GM18498 (cell line): ENCODE measurements around the gene NECTIN1.
A peak's percentile ranks its signal among the peaks of the same experiment; 100 is the strongest.

Experiments used
- ATAC-seq: cut with Tn5 transposase; IDR thresholded peaks from one replicate; pipeline ENCODE4 v1.9.1; 2021; ENCODE audit warnings: mild to moderate bottlenecking, moderate library complexity; ENCODE audit not compliant: unreplicated experiment

The NECTIN1 gene

DNA sequence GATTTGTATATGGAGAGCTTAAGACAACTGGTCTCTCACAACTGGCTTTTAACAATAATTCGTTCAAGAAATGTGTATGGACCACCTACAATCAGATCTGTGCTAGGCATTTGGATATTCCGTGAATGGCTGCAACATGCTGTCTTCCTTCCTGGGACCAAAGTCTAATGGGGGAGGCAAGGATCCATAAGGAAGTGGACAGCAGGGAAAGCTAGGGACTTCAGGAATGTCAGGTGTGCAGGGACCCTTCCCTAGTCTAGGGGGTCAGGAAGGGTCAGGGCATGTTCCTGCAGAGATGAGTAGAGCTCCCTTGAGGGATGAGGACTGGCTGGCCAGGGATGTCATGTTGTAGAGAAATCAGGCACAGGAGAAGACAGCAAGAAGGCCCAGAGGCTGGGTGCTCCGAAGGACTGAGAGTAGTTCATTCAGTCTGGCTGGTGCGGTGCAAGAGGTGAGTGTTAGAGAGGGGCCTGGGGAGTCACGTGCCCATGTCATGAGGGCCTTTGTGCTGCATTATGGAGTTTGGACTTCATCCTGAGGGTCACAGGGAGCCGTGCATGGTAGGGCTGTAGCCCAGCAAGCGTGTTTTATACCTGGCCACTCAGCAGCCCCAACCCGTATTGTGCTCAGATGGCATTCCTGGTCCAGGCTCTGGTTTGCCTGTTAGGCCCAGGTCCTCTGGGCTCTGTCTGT is 8.5 kb upstream of the NECTIN1 start:
- ATAC-seq, result no peak

DNA sequence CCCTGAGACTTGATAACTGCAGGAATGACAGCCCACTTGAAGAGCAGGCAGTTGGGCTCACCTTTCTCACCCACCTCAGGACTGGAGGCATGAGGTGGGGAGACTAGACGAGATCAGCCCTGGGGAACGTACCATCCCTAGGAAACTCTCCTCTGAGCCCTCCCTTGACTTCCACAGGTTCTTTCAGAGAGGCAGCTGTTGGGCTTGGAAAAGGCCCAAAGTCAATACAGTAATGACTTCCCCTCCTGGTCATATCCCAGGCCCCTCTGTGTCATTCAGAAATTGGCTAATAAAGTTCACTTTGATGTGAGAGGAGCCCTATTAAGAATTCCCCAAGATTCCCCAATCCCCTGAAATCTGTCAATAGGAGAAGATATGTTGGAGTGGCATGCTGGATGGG is 5.8 kb upstream of the NECTIN1 start:
- ATAC-seq, result no peak

DNA sequence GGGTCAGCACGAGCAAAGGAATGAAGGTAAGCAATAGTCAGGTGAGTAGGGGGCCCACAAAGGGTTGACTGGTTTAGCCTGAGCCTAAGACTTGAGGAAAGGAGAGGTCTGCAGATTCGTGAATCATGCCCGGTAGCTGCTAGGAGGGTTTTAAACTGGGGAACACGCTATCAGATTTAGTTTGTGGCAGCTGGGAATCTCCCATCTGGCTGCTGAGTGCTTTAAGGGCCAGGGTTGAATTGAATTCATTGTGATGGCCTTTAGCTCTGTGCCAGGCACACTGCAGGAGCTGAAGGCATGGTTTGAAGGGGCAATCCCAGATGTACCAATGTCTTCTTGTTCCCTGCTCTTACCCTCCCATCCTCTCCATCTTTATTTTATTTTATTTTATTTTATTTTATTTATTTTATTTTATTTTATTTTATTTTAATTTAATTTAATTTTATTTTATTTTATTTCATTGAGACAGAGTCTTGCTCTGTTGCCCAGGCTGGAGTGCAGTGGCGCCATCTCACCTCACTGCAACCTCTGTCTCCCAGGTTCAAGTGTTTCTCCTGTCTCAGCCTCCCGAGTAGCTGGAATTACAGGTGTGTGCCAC is 1.9 kb upstream of the NECTIN1 start:
- ATAC-seq, result no peak

DNA sequence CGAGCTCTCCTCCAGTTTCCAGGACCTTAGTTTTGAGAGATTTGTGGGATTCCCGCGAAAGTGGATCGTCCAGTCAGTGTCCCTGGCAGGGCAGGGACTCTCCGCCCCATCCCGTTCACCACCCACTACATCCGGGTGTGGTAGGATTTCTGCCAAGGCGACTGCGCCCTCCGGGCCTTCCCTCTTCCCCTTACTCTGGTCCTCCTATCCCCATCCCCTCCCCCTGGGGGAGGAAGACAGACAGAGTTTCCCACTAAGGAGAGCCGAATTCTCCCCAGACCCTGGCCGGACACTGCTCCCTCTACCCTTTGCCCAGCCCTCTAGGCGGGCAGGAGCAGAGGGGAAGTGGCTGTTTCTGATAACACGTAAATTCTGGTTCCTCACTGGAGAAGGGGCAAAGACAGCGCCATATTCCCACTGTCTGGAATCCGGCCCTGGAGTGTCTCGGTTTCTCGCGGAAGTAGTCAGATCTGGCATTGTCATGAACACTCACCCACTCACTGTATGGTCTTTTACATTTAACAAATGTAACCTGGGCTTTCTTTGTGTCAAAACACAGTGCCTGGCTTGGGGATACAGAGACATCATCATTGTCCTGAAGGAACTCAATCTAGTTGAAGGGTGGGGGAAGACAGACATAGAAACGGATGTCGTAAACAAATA is 1.1 kb upstream of the NECTIN1 start:
- no peak for ATAC-seq

DNA sequence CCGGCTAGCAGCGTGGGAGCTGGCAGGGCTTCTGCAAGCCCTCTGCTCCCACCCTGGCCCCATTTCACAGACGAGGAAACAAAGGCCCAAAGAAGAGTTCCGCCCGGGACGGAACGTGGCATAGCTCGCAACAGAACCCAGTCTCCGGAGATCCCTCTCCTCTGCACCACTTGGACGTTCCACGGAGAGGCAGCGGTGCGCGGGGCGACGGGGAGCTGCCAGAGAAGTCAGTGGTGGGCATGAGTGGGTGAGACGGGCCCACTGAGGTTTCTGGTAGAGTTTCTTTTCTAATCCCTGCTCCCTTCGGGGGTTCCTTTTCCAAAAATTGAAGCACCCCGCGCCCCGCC is 554 bp upstream of the NECTIN1 start:
- ATAC-seq, result peak; percentile 25

DNA sequence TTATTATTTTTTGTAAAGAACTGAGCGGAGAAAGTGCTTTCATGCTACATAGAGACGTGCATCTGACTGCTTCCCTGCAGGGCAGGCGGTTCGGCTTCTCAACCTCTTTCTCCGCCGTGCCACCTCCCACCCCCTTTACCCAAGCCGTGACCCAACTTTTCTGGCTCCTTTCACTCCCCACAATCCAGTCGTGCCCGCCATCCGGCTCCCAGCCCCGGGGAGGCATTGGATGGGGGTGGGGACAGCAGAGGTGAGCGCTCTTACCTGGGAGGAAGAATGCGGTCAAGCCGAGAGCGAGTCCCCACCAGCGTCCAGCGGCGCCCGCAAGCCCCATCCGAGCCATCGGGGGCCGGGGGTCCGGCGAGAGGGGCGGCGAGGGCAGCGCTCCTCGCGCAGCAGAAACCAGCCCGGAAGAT is 781 bp downstream of the NECTIN1 start:
- ATAC-seq, result no peak

DNA sequence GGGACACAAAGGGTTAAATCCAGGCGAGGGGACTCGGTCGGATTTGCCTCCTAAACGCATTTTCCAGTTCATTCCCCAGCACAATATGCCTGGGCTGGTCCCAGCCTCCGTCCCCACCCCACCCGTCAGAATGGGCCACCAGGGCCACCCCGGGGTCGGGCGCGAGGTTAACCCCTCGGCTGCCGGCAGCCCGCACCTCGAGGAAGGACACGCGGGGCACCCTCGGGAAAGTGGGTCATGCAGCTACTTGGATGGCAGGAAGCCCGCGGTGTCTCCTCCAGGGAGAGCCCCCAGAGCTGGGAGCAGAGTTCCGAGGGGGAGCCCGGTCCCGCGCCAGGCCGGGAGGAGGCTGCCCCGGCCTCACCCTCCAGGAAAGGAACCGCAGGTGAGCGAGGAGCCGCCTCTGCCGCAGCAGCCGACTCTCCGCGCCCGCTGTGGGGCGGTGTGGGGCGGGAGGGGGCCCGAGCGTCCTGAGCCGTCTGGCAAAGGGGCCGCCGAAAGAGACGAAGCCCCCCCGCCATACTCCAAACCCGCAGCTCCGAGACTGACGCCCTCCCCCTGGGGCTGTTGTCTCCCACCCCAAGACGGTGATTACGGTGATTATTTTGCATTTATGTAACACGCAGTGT is 1.4 kb downstream of the NECTIN1 start:
- no peak for ATAC-seq

DNA sequence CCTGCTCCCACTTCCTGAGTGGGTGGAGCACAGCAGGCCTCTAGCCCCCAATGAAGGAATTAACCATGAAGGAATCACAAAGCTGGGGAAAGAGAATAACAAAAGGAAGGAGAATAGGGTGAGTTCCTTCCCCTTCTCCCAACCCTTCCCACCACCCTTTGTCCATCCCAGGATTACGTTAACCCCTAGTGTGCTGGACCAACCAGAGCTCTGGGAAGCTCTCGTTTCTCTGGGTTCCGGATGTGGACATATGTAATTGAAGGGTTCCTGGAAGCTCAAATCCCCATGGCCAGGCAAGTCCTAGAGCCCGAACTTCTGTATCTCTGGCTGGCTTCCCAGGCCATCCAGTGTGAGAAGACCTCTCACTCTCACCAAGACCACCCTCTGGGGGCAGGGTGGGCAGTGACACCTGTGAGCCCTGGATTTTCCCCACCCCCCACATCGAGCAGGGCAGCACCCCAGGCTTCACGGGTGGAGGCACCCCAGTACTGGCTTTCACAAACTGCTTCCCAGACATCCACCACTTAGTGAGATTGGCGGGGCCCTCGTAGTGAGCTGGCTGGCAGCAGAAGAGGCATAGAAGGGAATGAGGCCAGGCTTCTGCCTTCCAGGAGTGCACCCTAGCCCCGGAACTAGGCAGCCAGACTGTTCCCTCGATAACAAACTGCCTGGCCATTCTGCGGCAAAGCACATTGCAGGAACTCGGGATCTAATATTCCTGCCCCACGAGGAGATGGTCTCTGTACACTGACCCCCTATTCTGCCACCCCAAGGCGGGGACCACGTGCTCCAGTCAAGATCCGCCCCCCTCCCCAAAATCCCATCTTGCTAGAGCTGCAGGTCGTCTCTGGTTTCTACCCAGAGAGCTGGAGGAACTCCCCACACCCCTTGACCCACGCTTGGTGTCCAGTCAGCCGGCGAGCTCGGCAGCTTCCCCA is 2.1 kb downstream of the NECTIN1 start:
- no peak for ATAC-seq

DNA sequence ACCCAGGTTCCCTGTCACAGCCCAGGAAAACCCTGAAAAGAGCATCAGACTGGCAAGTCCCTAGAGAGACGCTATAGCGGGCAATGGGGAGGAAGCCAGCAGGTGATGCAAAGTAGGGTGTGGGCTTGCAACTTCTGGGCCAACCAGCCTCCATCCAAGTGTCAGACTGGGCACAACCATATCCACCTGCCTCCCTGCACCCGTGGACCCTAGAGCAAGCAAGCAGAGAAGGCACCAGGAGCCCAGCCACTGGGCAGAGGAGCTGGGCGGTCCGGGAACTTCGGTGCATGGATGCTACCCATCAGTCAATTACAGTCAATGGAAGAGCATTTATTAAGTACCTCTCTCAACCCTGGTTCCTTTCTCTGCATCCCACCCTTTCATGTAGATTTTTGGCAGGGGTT is 2.8 kb downstream of the NECTIN1 start:
- no peak for ATAC-seq

DNA sequence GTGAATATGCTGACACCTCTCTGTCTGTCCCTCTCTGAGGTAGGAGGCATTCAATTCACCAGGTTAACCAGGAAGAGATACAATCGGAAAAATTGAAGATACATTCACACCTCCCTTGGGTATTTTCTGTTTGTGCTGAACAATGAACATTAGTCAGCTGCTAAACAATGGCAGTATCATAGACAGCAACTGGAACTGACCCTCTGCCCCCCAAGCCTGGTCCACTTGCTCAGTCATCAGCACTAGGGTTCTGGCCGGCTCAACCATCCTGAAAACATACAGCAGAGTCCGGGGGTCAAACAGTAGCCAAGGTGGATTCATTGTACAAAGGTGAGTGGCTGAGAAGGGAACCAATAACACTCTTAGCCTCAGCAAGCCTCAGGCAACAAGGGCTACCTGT is 4.0 kb downstream of the NECTIN1 start:
- no peak for ATAC-seq

DNA sequence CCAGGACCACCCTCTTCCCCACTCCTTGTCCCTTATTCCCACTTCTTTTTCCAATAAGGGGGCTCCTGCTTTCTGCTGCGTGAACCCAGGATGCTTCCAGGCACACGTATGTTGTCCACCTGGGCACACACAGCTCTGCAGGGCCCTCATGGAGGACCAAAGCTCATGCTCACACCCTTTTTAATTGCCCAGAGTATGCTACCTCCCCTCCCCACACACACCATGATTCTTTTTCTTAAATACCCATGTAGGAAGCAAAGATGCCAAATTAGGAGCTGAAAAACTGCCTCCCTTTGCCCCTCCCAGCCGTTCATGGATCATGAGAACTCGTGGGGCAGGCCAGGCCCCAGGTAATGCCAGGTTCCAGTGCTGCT is 5.1 kb downstream of the NECTIN1 start:
- no peak for ATAC-seq

DNA sequence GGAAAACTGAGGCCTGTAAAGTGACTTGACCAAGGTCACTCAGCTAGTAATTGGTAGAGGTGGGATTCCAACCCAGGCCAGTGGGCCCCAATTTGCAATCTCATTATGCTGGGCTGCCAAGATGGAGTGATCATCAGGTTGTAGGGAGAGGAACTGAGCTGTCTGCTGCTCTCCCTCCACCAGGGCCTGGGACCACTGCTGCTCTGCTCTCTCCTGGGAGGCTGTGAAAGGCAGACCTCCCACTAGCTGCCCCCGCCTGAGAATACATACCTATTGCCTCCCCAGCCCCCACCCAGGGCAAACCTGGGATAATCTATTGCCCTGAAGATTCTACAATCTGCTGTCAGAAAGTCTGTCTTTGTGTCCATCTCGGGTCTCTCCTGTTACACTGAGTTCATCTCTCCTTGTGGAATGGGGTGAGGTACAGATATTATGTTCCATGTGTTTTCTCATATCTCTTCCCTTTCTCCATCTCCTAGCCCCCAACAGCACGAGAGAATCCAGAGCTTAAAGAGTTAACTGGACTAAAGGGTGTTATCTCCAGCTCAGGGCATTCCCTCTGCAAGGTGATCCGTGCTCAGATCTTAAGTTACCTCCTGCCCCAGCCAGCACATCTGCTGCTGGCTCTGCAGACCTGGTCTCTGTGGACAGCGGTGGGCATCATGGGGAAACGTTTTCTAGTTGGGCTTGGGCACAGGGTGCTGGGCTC is 5.6 kb downstream of the NECTIN1 start:
- no peak for ATAC-seq

DNA sequence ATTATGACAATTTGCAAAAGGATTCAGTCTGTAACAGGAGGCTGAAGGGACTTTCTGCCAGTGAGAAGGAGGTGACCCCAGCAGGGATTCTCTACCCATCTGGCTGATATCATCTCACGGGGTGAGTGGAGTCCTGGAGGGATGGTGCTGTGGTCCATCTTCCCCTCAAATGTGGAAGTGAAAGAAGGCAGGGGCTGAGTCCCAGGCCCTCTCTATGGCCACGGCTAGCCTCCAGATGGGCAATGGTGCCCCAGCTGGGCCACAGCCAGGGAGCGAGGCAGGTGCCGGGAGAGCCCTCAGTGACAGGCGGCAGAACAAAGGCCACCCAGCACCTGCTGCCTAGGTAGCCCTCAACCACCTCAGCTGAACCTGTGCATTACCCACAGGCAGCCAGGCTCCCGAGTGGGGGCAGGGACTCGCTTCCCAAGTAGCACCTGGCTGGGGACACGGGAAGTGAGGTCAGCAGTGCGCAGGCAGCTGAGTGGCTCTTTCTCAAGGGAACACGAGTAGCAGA is 6.7 kb downstream of the NECTIN1 start:
- ATAC-seq, result no peak

DNA sequence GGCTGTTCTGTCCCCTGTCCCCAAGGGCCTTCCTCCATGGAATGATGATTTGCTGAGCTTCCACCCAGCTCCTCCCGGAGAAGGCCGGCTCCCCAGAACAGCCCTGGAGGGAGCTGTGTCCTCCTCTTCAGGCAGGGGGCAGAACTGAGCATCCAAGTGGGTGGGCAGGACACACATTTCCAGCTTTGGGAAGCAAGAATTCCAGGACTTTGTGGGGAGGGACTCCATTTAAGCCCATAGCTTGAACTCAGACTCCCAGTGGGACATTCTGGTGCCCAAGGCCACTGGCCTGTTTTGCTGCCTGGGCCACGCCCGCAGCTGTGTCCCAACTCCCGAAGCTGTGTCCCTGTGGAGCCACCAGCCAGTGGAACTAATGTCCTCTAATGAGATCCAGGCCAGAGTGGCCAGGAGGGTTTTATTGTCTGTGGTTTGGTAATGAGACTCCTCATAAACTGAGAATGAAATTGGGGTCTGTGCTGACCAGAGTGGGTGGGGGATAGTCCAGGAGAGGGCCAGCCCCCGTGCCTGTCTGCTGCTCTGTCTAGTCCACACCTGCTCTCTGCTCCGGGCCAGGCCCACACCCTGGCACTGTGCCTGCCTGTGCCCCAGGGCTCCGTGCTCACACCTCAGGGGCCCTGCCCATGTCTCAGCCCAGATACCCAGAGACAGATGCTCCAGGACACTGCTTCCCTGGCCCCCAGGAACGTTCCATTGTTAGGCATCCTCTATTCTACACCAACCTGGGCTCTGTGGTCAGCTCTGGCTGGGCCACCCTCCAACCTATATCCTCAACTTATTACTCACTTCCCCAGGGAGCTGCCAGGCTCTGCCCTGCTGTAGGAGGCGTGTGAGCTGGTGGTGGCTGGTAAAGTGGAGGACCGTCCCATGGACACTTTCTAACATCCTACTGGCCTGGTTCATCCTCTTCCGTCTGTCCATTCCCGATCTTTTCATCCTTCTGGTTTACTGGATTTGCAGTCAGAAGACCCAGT is 7.6 kb downstream of the NECTIN1 start:
- ATAC-seq, result no peak

DNA sequence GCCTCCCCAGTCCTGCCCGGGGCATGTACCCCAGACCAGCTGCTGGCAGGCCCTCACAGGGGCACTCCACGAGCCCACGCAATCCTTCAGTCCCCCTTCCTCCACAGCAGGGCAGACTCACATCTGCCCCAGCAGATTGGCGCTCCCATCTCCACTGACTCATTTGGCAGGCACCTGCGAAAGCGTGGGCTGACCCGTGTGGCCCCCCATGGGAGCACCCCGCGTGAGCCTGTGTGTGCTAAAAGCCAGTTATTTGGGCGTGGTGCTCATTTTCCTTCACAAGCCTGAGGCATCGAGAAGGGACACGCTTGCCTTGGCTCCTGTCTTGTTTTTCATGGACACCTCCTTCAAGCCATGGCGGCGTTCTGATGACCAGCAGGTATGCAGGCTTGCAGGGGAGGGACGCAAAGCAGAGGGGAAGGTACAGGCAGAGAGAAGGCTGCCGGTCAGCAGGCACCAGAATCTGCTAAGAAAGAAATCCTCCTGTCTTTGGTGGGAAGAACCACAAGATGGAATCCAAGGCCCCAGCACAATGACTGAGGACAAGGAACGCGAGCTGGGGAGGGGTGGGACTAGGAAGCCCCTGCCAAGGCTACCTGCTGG is 8.6 kb downstream of the NECTIN1 start:
- no peak for ATAC-seq

DNA sequence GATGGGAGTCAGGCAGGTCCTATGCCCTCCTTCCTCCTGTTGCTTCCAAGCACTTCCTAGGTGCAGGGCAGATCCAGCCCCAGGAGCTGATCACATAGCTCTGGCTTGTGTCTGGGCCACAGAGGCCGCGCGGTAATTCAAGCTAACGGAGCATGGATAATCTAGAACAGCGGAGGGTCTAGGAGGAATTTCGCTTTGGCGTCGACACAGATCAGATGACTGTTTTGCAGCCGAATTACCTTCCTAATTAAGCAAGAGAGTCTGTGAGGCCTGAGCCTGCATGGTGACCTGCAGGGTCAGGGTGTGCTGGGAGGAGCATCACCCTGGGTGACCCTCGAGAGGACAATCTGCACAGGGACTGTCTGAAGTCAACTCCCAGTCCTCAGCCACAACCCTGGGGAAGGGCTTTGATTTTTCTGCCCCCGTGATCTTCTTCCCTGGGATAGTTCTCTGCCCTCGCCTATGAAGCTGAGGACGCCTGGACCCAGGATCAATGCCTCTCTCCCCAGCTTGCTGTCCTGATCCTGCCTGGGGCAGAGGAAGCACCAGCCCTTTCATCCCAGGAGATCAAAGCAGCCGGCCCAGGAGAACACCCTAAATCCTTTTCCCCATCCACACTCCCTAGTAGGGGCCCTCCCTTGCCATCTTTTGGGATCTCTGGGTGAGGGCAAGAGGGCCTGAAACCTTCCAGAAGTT is 11.0 kb downstream of the NECTIN1 start:
- no peak for ATAC-seq

DNA sequence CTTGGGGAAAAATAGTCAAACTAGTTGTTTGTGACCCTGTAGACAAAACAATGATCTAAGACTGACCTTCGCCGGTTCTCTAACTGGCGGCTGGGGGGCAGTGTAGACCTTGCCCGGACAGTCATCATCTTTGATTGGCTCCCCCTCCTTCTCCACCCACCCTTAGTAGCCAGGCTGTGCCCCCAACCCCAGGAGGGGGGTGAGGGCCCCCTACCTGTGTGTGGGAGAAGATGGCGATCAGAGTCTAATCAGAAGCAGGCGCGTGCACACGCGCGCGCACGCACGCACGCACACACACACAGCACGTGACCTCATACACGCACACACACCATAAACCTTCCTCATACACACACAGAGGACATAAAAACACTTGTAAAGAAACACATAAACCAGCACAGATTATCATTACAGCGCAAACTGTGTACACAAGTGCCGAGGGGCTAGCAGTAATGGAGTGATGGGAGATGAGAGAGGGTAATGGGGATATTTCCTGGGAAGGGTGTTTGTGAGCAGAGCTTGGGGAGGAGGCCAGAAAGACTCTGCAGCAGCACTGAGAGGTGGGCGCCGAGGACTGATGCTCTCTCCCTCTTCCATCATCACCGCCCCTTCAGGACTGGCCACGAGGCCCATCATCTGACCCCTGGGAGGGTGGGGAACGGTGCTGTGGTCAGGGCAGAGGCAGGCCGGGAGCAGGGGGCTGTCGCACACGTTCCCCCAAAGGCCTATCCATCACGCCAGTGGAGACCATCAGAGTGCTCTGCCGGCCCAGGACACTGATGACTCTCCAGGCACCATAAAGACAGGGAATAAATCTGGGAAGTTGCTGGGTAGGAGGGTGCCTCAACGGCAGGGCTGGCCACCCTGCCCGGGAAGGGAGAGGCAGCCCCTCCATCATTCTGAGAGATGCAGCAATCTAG is 12.2 kb downstream of the NECTIN1 start:
- no peak for ATAC-seq
